Left lung (tissue), 10 donors: Measurements from ENCODE around the gene EFEMP2. TPM values are rescaled to one million over a fixed set of nuclear protein-coding genes. Genes with fewer than 3 reads are reported as not detected.
"Not testable (repeated sequence)": the region's sequence is repeated elsewhere in the genome, so short reads cannot be mapped to it uniquely, and the experiment has no call there.

Source experiments
- ATAC-seq: fragments of 200-7000 bp; cut with Tn5 transposase; one replicate; pipeline ENCODE4 v1.9.1; 2020; ENCODE audit warnings: moderate library complexity
- DNase-seq, 4 donors: peaks; one replicate each; pipeline ENCODE4 v3.0.0-alpha.2; 2013 to 2020
- H3K27ac ChIP-seq, 2 donors: fragments of 200-600 bp; sonication (generic) in 1 of 2; one replicate each; pipeline versions ENCODE4 v1.5.0 to v1.8.0; 2020 to 2021
- H3K27me3 ChIP-seq, 2 donors: fragments of 200-600 bp; sonication (generic) in 1 of 2; one replicate each; pipeline versions ENCODE4 v1.5.0 to v1.8.0; 2020 to 2021
- H3K36me3 ChIP-seq, 2 donors: fragments of 200-600 bp; sonication (generic) in 1 of 2; one replicate each; pipeline versions ENCODE4 v1.5.0 to v1.8.0; 2020 to 2021
- H3K4me1 ChIP-seq, 2 donors: fragments of 200-600 bp; one replicate each; pipeline ENCODE4 v1.8.0; 2021
- H3K4me3 ChIP-seq, 2 donors: fragments of 200-600 bp; sonication (generic) in 1 of 2; one replicate each; pipeline versions ENCODE4 v1.5.0 to v1.8.0; 2020 to 2021; ENCODE audit warnings: mild to moderate bottlenecking in 1 of 2
- H3K9me3 ChIP-seq, 2 donors: fragments of 200-600 bp; sonication (generic) in 1 of 2; one replicate each; pipeline versions ENCODE4 v1.5.0 to v1.8.0; 2020 to 2021
- CTCF ChIP-seq, 2 donors: fragments of 200-600 bp; sonication (generic) in 1 of 2; IDR thresholded peaks; one replicate each; pipeline versions ENCODE4 v1.5.0 to v1.8.0; 2021; ENCODE audit warnings: antibody characterized with exemption in 2 of 2
- intact Hi-C, 2 donors: fragments of 100-400 bp; cut with DNase I; formaldehyde crosslinking; loops; one replicate each; pipeline versions ENCODE4 v1.11.2 to v1.14.2; 2022
- polyA plus RNA-seq, 6 donors: library from polyadenylated mRNA; unstranded; fragments of 120-200 nt; gene quantifications; one replicate each; pipeline ENCODE4 v1.2.1, GENCODE V29; 2013; ENCODE audit not compliant: insufficient read length in 6 of 6
- total RNA-seq, 2 donors: library from RNA; stranded (reverse); fragmentation: NEBNext Ultra II Directional; extraction: Animal tissue kit (Norgen Biotek cat#: 25700); gene quantifications; one replicate each; pipeline ENCODE4 v1.2.1, GENCODE V29; 2021
- donor health status: DM: no; HTN: yes; CAD: no.
- donor health status: DM: no; HTN: no; CAD: no.

EFEMP2 gene
- total and polyA plus RNA-seq, 8 donors, result 67.6 to 169 (median 144) TPM

DNA sequence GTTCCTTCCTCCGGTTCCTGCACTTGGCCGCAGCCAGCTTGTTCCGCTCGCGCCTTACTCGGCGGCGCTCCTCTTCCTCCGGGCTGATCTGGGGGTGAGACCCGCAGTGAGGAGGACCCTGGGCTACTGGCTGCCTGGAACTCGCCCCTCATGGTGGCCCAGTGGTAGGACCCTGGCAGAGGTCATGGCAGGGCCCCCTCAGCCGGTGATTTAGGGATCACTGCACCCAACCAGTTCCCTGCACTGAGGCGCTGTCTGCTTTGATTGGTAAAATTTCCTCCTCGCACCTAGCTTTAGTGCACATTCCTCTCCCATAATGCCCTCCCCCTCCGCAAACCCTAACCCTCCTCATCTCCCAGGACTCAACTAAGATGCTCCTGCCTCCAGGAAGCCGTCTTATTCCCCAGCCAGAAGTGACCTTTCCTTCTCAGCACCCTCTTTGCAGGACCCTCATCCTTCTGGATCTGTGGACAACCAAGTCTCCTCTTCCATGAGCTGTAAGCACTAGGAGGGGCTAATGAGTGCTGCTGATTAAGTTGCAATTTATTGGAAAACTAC is 21.5 kb upstream of the EFEMP2 start:
- no peaks in the 10 kb centered on the region for H3K9me3 ChIP-seq
- intact Hi-C loops, result no loop called here
- peak in 1 of 4 donors; percentile 93 for DNase-seq
- no peak for TF ChIP-seq CTCF (IDR thresholded peaks at IDR 0.05)
- H3K36me3 ChIP-seq, result peaks cover 0 to 30% of the 10 kb centered on the region in 2 donors
- H3K4me3 ChIP-seq, result peak overlapping the region in 1 of 2 donors; percentile 70
- H3K4me1 ChIP-seq, result peaks cover 14 to 92% of the 10 kb centered on the region in 2 donors
- ATAC-seq, result no peak
- peak overlapping the region; percentile 76 to 97 for H3K27ac ChIP-seq
- H3K27me3 ChIP-seq, result peaks cover 0 to 2% of the 10 kb centered on the region in 2 donors

GRCh38 chr11:65892661-65893317 is 20.2 kb upstream of the EFEMP2 start:
- no peak for ATAC-seq
- Histone ChIP-seq H3K9me3 (no peaks in the 10 kb centered on the region), H3K36me3 (peaks cover 0 to 30% of the 10 kb centered on the region in 2 donors), H3K27ac (peak overlapping the region; percentile 95 to 97), H3K4me3 (peak overlapping the region in 1 of 2 donors; percentile 70), H3K27me3 (no peaks in the 10 kb centered on the region), H3K4me1 (peaks cover 15 to 89% of the 10 kb centered on the region in 2 donors)
- peak in 1 of 4 donors; percentile 43 for DNase-seq
- intact Hi-C loops, result no loop called here
- no peak for TF ChIP-seq CTCF (IDR thresholded peaks at IDR 0.05)

GRCh38 chr11:65892137-65892540 is 19.5 kb upstream of the EFEMP2 start:
- Histone ChIP-seq H3K4me1 (peaks cover 20 to 89% of the 10 kb centered on the region in 2 donors), H3K27ac (peak overlapping the region; percentile 95 to 97), H3K4me3 (peak overlapping the region; percentile 52 to 70), H3K36me3 (peaks cover 0 to 30% of the 10 kb centered on the region in 2 donors)
- H3K9me3 ChIP-seq, ATAC-seq, H3K27me3 ChIP-seq, intact Hi-C loops: not testable (repeated sequence)
- DNase-seq, result peak in 1 of 4 donors; percentile 33

DNA sequence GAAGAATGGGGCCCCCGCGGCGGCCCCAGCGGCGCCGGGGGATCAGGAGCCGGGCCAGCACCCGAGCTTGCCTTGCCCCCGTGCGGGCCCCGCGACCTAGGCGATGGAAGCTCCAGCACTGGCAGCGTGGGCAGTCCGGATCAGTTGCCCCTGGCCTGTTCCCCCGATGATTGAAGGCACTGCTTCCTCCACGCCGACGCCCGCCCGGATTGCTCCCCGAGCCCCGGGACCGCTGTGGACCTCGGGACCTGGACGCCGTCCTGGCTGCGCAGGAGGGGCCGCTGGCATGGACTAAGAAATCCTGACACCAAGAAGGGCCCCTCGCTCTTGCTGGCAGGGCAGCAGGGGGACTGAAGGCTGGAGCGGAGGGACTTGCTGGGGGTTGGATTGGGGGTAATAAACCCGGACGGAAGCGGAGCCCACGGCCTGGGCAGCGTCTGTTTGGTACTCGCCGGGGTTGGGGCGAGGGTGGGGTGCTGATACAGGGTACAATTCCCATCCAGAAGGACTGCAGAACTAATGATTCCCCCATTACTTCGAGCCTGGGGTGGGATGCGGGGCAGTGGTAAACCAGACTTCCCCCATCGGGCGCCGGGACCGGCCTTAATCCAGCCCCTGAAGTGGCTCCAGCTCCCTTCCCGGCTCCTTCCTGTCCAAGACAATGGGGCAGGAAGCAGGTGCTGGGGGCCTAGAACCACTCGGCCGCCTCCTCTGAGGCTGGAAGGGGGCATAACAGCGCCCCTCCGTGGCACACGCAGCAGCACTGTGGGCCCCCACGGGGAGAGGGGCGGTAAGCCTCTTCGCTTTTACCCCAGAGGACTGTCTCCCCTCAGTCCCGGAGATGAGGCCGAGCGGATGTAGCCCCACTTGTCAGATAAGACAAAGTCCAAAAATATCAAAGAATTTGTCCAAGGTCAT is 18.9 kb upstream of the EFEMP2 start:
- Histone ChIP-seq H3K27ac (peak overlapping the region; percentile 95 to 97), H3K4me1 (peaks cover 20 to 89% of the 10 kb centered on the region in 2 donors), H3K36me3 (peaks cover 0 to 30% of the 10 kb centered on the region in 2 donors), H3K4me3 (peak overlapping the region; percentile 52 to 70), H3K9me3 (no peaks in the 10 kb centered on the region), H3K27me3 (no peaks in the 10 kb centered on the region)
- intact Hi-C loops, result no loop called here
- peak in 2 of 4 donors; percentile 49 to 90 for DNase-seq
- no peak for TF ChIP-seq CTCF (IDR thresholded peaks at IDR 0.05)
- no peak for ATAC-seq

DNA sequence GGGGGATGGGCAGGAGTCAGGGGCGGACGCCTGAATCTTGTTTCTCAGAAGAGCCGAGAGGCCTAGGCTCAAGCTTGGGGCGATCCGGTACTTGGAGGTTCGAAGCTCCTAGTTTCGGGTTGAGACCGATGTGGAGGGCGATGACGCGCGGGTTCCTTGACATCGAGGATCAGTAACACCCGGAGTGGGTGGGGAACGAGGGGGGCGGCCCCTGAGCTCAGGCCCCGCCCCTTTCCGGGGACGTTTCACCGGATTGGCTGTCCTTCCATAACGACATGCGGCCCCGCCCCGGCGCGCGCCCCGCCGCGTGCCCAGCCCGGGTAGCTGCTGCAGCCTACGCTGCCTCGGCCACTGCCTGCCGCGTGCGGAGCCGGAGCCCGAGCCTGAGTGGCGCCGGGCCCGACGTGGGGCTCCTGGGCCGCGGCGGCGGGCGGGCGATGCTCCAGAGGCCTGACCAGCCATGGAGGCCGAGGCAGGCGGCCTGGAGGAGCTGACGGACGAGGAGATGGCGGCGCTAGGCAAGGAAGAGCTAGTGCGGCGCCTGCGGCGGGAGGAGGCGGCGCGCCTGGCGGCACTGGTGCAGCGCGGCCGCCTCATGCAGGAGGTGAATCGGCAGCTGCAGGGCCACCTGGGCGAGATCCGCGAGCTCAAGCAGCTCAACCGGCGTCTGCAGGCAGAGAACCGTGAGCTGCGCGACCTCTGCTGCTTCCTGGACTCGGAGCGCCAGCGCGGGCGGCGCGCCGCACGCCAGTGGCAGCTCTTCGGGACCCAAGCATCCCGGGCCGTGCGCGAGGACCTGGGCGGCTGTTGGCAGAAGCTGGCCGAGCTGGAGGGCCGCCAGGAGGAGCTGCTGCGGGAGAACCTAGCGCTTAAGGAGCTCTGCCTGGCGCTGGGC is 18.0 kb upstream of the EFEMP2 start, which contains the start of gene CCDC85B:
Gene CCDC85B (plus strand): TSS at position 350 of the 895 bp plus-strand sequence. CDS start 111 bp downstream, at position 461.
- intact Hi-C loops, result no loop called here

More for the DNA sequence above, 18.0 kb upstream of the EFEMP2 start, which contains the start of gene CCDC85B:
- H3K9me3 ChIP-seq, result no peaks in the 10 kb centered on the region
- H3K27ac ChIP-seq, result peak within 1 kb of the TSS; percentile 95 to 97
- H3K27me3 ChIP-seq, result no peaks in the 10 kb centered on the region
- H3K4me1 ChIP-seq, result peaks cover 20 to 88% of the 10 kb centered on the region in 2 donors
- ATAC-seq (peak; percentile 83), DNase-seq (peak; percentile 97 to 99 (median 98))
- TF ChIP-seq CTCF (IDR thresholded peaks at IDR 0.05), result no peak
- peak within 1 kb of the TSS; percentile 52 to 70 for H3K4me3 ChIP-seq
- peaks cover 0 to 29% of the 10 kb centered on the region in 2 donors for H3K36me3 ChIP-seq
